ENCODE results near the gene PIP5K1C. TPM values are rescaled to one million over a fixed set of nuclear protein-coding genes. Genes with fewer than 3 reads are reported as not detected.

PIP5K1C gene
- total RNA-seq, 1 experiment from 2014 or later = 2.8 TPM

DNA sequence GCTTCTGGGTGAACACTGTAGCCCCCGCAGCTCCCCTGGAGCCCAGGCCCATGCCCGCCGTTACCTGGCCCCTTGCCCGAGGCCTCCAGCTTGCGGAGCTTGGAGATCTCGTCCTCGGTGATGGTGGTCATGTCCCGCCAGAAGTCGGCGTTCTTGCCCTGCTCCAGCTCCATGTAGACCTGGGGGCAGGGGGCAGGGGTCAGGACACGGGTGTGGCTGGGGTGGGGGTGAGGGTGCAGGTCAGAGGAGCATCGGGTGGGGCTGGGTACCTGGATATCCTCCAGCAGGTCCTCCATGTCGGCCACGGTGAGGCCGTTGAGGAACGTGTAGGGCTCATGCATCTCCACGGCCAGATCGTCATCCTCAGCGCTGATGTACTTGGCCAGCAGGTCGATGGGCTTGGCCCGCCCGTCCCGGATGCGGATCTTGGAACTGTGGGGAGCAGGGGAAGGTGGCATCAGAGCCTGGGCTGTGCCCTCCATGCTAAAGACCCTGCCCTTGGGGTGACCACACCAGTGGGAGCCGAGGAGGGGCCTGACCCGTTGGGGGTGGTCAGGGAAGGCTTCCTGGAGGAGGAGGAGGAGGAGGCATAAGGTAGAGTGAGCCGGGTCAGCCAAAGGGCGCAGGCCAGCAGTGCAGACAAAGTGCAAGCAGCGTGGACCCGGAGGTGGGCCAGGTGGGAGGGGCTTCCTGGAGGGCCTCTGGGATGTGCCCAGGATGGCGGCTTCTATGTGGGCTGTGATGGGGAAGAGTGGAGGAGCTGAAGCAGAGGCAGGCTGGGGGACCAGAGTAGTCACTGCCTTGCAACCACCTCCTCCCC, 81.2 kb downstream of the PIP5K1C start:
- Histone ChIP-seq H3K27me3 (no peaks in the 10 kb centered on the region), H3K9me3 (no peaks in the 10 kb centered on the region), H3K36me3 (no peaks in the 10 kb centered on the region), H3K4me3 (no peak overlapping the region)
- DNase-seq = no peak

- no peak for DNase-seq
- Histone ChIP-seq H3K27me3 (no peaks in the 10 kb centered on the region), H3K36me3 (no peaks in the 10 kb centered on the region), H3K4me3 (no peak overlapping the region), H3K9me3 (no peaks in the 10 kb centered on the region)
Observed at GRCh38 chr19:3618144-3618810, 82.0 kb downstream of the PIP5K1C start.

DNA sequence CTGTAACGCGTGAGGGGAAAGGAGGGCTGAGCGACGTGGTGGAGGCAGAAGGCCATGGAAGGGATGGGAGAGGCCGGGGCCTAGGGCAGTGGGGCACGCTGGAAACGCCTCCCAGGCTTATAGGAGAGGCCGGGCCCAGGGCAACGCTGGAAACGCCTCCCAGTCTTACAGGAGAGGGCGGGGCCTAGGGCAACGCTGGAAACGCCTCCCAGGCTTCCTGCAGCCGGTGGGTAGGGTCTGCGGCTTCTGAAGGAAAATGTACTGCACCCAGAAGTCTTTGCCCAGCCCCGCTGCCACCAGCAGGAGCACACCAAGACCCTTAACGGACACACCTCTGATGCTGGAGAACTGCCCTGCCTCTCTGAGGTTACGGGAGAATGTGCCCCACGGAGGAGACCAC, 82.8 kb downstream of the PIP5K1C start:
- no peaks in the 10 kb centered on the region for H3K9me3 ChIP-seq
- no peaks in the 10 kb centered on the region for H3K27me3 ChIP-seq
- H3K36me3 ChIP-seq = no peaks in the 10 kb centered on the region
- no peak overlapping the region for H3K4me3 ChIP-seq
- DNase-seq = no peak

DNA sequence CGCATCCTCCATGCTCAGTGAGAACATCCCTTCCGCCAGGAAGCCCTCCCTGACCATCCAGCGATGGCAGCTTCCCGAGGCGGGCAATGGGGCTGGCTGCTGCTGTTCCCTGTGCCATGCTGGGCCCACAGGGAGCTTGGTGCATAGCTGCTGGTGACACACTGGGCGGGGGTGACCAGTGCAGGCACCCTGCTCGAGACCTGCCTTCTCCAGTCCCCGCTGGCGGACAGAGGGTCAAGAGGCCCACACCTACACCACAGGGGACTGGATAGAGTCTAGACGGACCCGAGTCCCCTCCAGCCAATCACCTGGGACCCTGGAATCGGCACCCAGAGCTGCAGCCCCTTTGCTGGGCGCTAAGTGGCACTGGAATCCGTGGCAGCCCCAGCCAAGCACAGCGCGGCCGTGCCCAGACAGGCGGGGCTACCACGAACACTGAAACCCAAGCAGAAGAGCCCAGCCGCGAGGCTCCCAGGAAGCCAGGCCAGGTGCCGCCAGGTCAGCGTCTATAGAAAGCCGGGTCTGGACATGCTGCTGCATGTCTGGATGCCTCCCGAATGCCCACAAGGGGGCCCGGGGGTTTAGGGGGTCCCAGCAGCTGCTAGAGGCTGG, 84.6 kb downstream of the PIP5K1C start:
- no peaks in the 10 kb centered on the region for H3K9me3 ChIP-seq
- no peaks in the 10 kb centered on the region for H3K27me3 ChIP-seq
- no peak for DNase-seq
- no peak overlapping the region for H3K4me3 ChIP-seq
- H3K36me3 ChIP-seq = no peaks in the 10 kb centered on the region

DNA sequence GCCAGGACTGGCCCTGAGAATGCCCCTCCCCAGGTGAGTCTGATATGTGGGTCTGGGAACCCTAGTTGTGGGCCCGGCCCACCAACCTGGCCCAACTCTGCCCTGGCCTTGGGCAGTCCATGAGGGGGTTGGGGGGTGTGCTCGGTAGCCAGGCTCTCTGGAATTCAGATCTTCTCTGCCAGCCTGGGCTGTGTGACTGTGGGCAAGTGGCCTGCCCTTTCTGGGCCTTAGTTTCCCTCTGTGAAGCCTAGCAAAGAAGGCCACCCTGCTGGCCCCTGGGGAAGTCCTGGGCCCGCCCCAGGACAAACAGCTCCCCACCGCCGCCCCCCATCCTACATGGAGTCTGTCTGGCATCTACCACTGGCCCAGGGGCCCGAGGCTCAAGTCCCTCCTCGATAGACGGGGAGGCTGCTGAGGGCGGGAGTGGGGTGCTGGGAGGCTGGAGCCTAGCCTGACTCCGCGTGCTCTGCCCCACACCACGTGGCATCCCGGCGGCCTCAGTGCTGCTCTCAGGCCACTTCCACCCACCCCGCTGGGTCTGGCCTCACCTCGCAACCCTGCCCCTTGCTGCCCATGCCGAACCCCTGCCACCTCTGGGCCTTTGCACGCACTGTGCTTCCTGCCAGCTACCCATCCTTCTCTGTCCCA, 85.3 kb downstream of the PIP5K1C start:
- no peak for DNase-seq
- H3K36me3 ChIP-seq = no peaks in the 10 kb centered on the region
- no peaks in the 10 kb centered on the region for H3K9me3 ChIP-seq
- no peaks in the 10 kb centered on the region for H3K27me3 ChIP-seq
- no peak overlapping the region for H3K4me3 ChIP-seq

DNA sequence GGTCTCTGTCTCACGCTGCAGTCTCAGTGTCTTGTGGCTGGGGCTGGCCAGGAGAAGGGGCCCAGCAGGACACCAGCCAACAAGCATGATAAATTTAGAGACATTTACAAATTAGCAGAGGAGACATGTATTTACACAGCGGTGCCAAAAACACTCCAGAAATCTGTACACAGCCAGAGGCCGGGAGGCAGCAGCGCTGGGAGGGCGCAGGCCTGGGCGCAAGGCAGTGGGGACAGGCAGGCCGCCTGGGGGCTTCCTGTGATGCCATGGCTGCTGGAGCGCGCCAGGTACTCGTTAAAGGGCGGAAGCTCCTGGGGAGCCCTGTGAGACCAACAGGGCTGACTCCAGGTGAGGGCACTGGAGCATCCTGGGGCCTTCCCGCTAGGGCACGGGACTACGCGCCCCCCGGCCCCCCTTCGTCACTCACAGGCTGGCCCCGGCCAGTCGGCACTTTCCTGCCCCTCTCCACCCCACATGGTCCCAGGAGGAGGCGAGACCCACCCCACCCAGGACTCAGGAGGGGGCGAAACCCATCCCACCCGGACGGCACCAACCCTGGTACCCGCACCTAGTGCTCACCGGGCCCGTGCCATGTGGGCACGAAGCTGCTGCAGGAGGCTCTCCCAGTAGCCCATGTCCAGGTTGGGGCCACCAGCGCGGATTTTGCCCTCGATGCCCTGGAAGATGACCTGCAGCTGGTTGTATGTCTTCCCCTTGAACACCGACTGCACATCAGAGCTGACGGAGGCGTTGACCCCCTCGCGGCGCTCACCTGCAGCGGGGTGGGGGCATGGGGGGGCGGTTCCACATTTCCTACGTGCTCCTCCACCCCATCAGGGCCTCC, 86.2 kb downstream of the PIP5K1C start:
- Histone ChIP-seq H3K27me3 (no peaks in the 10 kb centered on the region), H3K9me3 (no peaks in the 10 kb centered on the region), H3K36me3 (no peaks in the 10 kb centered on the region), H3K4me3 (no peak overlapping the region)
- DNase-seq = no peak

GRCh38 chr19:3612901-3613741, 87.1 kb downstream of the PIP5K1C start:
- Histone ChIP-seq H3K4me3 (no peak overlapping the region), H3K36me3 (no peaks in the 10 kb centered on the region), H3K9me3 (no peaks in the 10 kb centered on the region), H3K27me3 (no peaks in the 10 kb centered on the region)
- DNase-seq = no peak

GRCh38 chr19:3612330-3612729, 87.9 kb downstream of the PIP5K1C start:
- Histone ChIP-seq H3K27me3 (no peaks in the 10 kb centered on the region), H3K9me3 (no peaks in the 10 kb centered on the region), H3K36me3 (no peaks in the 10 kb centered on the region), H3K4me3 (no peak overlapping the region)
- DNase-seq = no peak

GRCh38 chr19:3611841-3612240, 88.4 kb downstream of the PIP5K1C start:
- H3K27me3 ChIP-seq = no peaks in the 10 kb centered on the region
- no peaks in the 10 kb centered on the region for H3K36me3 ChIP-seq
- DNase-seq = no peak
- no peak overlapping the region for H3K4me3 ChIP-seq
- no peaks in the 10 kb centered on the region for H3K9me3 ChIP-seq

- no peaks in the 10 kb centered on the region for H3K27me3 ChIP-seq
- no peaks in the 10 kb centered on the region for H3K9me3 ChIP-seq
- no peak overlapping the region for H3K4me3 ChIP-seq
- no peaks in the 10 kb centered on the region for H3K36me3 ChIP-seq
- DNase-seq = no peak
Observed at GRCh38 chr19:3610745-3611717, 89.2 kb downstream of the PIP5K1C start.

GRCh38 chr19:3609779-3610719, 90.2 kb downstream of the PIP5K1C start:
- Histone ChIP-seq H3K4me3 (no peak overlapping the region), H3K27me3 (no peaks in the 10 kb centered on the region), H3K36me3 (no peaks in the 10 kb centered on the region), H3K9me3 (no peaks in the 10 kb centered on the region)
- no peak for DNase-seq

- Histone ChIP-seq H3K4me3 (no peak overlapping the region), H3K9me3 (no peaks in the 10 kb centered on the region), H3K36me3 (no peaks in the 10 kb centered on the region), H3K27me3 (no peaks in the 10 kb centered on the region)
- no peak for DNase-seq
Observed at GRCh38 chr19:3608750-3609322, 91.4 kb downstream of the PIP5K1C start.

DNA sequence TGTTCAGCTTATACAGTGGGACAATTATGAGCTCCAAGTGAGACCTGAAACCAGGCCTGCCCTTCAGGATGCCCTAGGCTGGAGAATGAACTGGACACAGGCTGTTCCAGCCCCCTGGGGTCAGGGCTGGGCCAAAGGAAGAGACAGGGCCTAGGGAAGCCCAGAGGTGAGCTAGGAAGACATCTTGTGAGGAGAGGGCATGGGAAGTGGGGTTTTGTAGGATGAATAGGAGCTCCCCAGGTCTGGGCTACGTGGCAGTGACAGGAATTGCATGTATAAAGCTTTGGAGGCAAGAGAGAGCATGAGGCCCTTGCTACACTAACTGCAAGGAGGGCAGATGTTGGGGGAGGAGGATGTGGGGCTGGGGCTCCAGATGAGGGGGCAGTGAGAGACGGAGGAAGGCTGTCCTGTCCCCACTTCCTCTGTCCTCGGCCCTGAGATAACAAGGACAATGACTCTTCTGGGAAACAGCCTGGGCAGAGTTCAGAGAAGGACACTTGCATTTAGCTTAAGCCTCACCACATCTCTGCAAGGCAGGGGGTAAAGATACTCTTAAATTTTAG, 92.1 kb downstream of the PIP5K1C start:
- DNase-seq = no peak
- H3K36me3 ChIP-seq = no peaks in the 10 kb centered on the region
- no peaks in the 10 kb centered on the region for H3K9me3 ChIP-seq
- no peak overlapping the region for H3K4me3 ChIP-seq
- H3K27me3 ChIP-seq = no peaks in the 10 kb centered on the region
